Vagina (tissue), 2 donors: ENCODE measurements around the gene SEC24C. TPM values are rescaled to one million over a fixed set of nuclear protein-coding genes. Genes with fewer than 3 reads are reported as not detected.
"Not testable (repeated sequence)": the region's sequence is repeated elsewhere in the genome, so short reads cannot be mapped to it uniquely, and the experiment has no call there.

Experiments
- DNase-seq, 2 donors: peaks; one replicate each; pipeline ENCODE4 v3.0.0-alpha.2; 2017; ENCODE audit errors: extremely low spot score in 2 of 2
- H3K27ac ChIP-seq: fragments of 200-600 bp; sonication (generic); one replicate; pipeline ENCODE4 v1.5.1; 2019
- H3K27me3 ChIP-seq: fragments of 200-600 bp; sonication (generic); one replicate; pipeline ENCODE4 v1.5.1; 2019
- H3K36me3 ChIP-seq, 2 donors: fragments of 200-600 bp; sonication (generic); one replicate each; pipeline ENCODE4 v1.5.1; 2017 to 2019
- H3K4me1 ChIP-seq: fragments of 200-600 bp; sonication (generic); one replicate; pipeline ENCODE4 v1.5.1; 2019
- H3K4me3 ChIP-seq, 2 donors: fragments of 200-600 bp; sonication (generic); 1 replicate in 1 of 2; 2 replicates in 1 of 2; pipeline ENCODE4 v1.5.1; 2016 to 2019
- H3K9me3 ChIP-seq: fragments of 200-600 bp; sonication (generic); one replicate; pipeline ENCODE4 v1.5.1; 2019
- POLR2A ChIP-seq, 2 donors: fragments of 450-650 bp; IDR thresholded peaks; one replicate each; pipeline ENCODE4 v1.6.1; 2017; ENCODE audit warnings: antibody characterized with exemption in 2 of 2, mild to moderate bottlenecking in 2 of 2, moderate library complexity in 2 of 2
- POLR2AphosphoS5 ChIP-seq, 2 donors: sonication (generic); formaldehyde crosslinking; IDR thresholded peaks; one replicate each; pipeline ENCODE4 v1.9.0; 2017; ENCODE audit warnings: antibody characterized with exemption in 2 of 2, mild to moderate bottlenecking in 2 of 2, low read depth in 1 of 2; ENCODE audit not compliant: insufficient read depth in 1 of 2
- intact Hi-C: fragments of 100-400 bp; cut with DNase I; formaldehyde crosslinking; loops from one replicate; pipeline ENCODE4 v1.15.1; 2023
- total RNA-seq: library from RNA; depleted of rRNA; stranded (reverse); fragments of >200 nt; gene quantifications from one replicate; pipeline ENCODE4 v1.2.3, GENCODE V29; 2016
- TF ChIP-seq, protein P1 (sequence below), 3 experiments: fragments of 450-650 bp in 2 of 3; fragments of 200-600 bp in 1 of 3; sonication (generic) in 1 of 3; IDR thresholded peaks; one replicate each; pipeline ENCODE4 v1.5.1; 2017 to 2019; ENCODE audit warnings: antibody characterized with exemption in 3 of 3, mild to moderate bottlenecking in 2 of 3, moderate library complexity in 2 of 3

SEC24C gene, protein sequence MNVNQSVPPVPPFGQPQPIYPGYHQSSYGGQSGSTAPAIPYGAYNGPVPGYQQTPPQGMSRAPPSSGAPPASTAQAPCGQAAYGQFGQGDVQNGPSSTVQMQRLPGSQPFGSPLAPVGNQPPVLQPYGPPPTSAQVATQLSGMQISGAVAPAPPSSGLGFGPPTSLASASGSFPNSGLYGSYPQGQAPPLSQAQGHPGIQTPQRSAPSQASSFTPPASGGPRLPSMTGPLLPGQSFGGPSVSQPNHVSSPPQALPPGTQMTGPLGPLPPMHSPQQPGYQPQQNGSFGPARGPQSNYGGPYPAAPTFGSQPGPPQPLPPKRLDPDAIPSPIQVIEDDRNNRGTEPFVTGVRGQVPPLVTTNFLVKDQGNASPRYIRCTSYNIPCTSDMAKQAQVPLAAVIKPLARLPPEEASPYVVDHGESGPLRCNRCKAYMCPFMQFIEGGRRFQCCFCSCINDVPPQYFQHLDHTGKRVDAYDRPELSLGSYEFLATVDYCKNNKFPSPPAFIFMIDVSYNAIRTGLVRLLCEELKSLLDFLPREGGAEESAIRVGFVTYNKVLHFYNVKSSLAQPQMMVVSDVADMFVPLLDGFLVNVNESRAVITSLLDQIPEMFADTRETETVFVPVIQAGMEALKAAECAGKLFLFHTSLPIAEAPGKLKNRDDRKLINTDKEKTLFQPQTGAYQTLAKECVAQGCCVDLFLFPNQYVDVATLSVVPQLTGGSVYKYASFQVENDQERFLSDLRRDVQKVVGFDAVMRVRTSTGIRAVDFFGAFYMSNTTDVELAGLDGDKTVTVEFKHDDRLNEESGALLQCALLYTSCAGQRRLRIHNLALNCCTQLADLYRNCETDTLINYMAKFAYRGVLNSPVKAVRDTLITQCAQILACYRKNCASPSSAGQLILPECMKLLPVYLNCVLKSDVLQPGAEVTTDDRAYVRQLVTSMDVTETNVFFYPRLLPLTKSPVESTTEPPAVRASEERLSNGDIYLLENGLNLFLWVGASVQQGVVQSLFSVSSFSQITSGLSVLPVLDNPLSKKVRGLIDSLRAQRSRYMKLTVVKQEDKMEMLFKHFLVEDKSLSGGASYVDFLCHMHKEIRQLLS
- 47.9 TPM for total RNA-seq

DNA sequence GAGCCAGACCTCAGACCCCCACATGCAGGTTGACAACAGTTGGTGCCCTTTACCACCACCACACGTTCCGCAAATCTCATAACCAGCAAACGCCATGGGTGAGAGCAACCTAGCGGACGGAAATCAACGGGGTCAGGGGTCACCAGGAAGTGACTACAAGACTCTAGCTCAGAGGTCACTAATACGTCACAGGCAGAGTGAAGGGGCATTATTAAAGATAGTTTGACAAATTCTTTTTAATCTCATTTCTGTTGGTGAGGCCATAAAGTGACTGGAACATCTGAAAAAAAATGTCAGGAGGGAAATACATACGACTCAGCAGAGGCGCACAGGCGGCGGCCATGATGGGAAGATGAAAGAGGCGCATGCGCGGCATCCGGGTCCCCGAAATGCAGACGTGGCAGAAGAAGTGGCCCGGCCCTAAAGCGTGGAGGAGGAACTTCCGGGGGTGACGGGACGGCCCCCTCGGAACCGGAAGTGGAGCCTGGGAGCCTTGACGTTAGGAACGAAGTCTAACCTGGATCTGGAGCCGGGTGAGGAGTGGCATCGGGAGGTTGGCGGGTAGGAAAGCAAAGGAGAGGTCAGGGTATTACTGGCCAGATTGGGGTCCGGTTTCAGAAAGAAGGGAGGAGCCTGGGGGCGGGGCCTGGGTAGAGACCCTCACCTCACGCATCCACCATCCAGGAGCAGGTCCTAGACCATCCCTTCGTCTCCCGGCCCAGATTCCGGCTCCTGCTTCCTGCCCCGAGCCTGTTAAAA lies at the start of gene SEC24C:
Gene SEC24C (plus strand): TSS at position 468 of the 759 bp plus-strand sequence. CDS start 2,461 bp downstream, outside the sequence.
- peak within 1 kb of the TSS; percentile 86 for H3K27ac ChIP-seq
- peak in 1 of 2 donors; percentile 97 for DNase-seq
- peaks cover 0 to 23% of the 10 kb centered on the region in 2 donors for H3K36me3 ChIP-seq
- intact Hi-C loops: no loop called here
- peak in 1 of 2 donors; percentile 55 for TF ChIP-seq POLR2A (IDR thresholded peaks at IDR 0.05)
- TF ChIP-seq POLR2AphosphoS5 (IDR thresholded peaks at IDR 0.05; ENCODE audit: insufficient read depth in 1 of 2, low read depth in 1 of 2): peak; percentile 97 to 100
- TF ChIP-seq, protein P1, sequence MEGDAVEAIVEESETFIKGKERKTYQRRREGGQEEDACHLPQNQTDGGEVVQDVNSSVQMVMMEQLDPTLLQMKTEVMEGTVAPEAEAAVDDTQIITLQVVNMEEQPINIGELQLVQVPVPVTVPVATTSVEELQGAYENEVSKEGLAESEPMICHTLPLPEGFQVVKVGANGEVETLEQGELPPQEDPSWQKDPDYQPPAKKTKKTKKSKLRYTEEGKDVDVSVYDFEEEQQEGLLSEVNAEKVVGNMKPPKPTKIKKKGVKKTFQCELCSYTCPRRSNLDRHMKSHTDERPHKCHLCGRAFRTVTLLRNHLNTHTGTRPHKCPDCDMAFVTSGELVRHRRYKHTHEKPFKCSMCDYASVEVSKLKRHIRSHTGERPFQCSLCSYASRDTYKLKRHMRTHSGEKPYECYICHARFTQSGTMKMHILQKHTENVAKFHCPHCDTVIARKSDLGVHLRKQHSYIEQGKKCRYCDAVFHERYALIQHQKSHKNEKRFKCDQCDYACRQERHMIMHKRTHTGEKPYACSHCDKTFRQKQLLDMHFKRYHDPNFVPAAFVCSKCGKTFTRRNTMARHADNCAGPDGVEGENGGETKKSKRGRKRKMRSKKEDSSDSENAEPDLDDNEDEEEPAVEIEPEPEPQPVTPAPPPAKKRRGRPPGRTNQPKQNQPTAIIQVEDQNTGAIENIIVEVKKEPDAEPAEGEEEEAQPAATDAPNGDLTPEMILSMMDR (IDR thresholded peaks at IDR 0.05): no peak
- H3K4me1 ChIP-seq: peaks cover 49% of the 10 kb centered on the region
- H3K4me3 ChIP-seq: peak within 1 kb of the TSS; percentile 88 to 90
- H3K9me3 ChIP-seq: no peaks in the 10 kb centered on the region
- no peaks in the 10 kb centered on the region for H3K27me3 ChIP-seq

DNA sequence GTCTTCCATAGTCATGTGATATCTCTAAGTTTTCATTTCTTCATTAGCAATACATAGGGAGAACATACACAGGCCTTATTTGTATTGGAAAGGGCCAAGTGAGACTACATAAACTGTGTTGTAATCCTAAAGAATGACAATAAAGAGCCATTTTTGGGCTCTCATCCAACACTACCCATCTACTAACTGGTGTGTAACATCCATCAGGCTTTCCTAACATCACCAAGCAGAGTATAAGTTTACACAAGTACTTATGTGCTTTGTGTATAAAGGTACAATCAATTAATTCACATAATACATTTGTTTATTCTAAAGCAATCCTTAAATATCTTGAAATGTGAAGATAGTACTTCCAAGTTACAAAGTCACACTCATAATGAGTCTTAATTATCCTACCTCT lies 48.9 kb upstream of the SEC24C start:
- DNase-seq, intact Hi-C loops, H3K36me3 ChIP-seq, H3K27ac ChIP-seq, H3K9me3 ChIP-seq, H3K27me3 ChIP-seq, H3K4me1 ChIP-seq, H3K4me3 ChIP-seq: not testable (repeated sequence)

DNA sequence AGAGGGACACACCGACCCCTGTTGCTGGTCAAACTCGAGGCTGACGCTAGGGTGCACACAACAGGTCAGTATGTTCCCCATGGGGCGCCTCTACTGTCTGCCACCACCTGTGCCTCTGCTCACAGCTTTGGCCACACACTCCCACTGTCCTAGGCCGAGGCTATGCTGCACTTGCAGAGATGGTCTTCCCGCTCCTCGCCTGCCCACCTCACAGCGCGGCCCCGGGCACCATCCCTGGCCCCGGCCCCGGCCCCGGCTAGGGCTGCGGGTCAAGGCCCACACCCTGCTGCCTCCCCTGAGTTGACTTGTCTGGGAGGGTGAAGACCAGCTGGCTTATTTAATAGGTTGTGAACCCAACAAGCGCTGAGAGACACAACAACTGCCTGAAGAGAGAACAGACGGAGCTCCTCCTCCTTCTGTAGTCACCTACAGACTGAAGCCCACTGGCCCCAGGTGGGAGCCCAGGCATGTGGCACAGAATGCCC lies 46.5 kb upstream of the SEC24C start, which contains the start of gene AGAP5:
Gene AGAP5 (minus strand): TSS at position 435 of the 485 bp plus-strand sequence. CDS start 354 bp downstream, at position 81.
- H3K27me3 ChIP-seq, H3K9me3 ChIP-seq, H3K4me1 ChIP-seq, H3K4me3 ChIP-seq, H3K36me3 ChIP-seq, H3K27ac ChIP-seq, intact Hi-C loops, DNase-seq: not testable (repeated sequence)

DNA sequence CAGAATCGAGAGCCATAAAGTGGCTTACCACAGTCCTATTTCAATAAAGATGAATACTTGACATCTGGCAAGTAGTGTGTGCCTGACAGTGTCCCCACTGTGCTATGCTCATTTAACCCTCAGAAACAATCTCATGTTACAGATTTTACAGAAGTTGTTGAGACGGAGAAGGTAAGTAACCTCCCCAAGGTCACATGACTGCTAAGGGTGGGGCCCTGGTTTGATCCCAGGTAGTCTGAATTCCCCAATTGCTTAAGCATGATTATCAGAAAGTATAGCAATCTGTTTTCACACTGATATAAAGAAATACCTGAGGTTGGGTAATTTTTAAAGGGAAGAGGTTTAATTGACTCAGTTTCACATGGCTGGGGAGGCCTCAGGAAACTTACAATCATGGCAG lies 45.4 kb upstream of the SEC24C start:
- H3K27me3 ChIP-seq, H3K4me1 ChIP-seq: not testable (repeated sequence)

DNA sequence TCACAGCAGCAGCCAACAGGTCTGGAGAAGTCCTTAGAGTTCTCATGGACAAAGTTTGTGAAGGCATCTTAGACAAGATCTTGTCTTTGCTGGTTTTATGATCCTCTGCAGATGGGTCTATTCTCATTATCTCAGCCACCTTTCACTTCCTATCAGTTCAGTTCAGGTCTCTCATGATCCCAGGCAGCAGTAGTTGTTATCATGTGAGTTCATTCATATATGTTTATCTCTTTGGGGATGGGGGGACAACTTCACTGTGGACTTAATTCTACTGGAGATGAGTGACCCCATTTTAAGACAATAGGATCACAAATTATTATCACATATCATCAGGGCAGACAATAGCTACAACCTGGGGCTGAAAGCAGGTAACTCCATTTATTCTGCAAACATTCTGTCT lies 40.2 kb upstream of the SEC24C start:
- intact Hi-C loops, H3K9me3 ChIP-seq, H3K4me1 ChIP-seq: not testable (repeated sequence)

More for the DNA sequence above, 45.4 kb upstream of the SEC24C start:
- H3K36me3 ChIP-seq, H3K27ac ChIP-seq, H3K9me3 ChIP-seq, H3K4me3 ChIP-seq, DNase-seq, intact Hi-C loops: not testable (repeated sequence)

DNA sequence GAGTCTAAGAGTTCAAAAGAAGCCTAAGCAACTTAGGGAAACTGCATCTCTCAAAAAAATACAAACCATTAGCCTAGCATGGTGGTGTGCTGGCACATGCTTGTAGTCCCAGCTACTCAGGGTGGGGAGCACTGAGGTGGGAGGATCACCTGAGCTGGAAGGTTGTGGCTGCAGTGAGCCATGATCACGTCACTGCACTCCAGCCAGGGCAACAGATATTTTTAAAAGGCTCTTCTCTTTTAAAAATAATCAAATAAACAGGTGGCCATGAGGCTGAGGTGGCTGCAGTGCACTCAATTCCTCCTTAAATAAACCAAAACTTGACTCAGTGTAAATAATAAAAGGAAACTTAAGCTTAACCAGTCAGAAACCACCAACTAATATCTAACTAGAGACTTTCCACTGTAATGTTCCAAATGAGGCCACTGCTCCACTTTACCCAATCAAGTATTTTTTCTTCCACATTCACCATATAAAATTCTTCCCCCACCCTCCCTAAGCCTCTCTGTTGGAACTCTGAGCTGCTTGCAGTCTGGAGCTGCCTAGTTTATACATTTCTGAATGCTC lies 38.6 kb upstream of the SEC24C start:
- DNase-seq, H3K27ac ChIP-seq, H3K27me3 ChIP-seq, H3K9me3 ChIP-seq, H3K4me3 ChIP-seq, H3K36me3 ChIP-seq, intact Hi-C loops, H3K4me1 ChIP-seq: not testable (repeated sequence)

More for the DNA sequence above, 40.2 kb upstream of the SEC24C start:
- not testable (repeated sequence) for DNase-seq, H3K36me3 ChIP-seq, H3K4me3 ChIP-seq, H3K27me3 ChIP-seq, H3K27ac ChIP-seq

DNA sequence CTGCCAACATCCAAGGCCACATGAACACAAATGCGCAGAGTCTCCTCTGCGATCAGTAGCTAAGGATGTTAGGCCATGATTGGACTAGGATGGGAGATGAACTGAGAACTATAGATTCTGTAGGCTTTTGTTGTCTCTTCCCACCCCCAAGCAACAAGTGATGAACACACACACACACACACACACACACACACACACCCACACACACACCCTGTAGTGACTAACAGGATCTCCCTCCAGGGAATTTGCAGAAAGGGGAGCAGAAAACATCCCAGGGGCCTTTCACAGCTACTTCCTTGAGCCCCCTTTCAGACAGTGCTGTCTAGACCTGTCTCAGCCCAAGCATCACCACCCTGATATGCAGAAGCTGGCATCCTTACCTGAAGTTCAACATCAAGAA lies 37.7 kb upstream of the SEC24C start:
- H3K9me3 ChIP-seq, H3K27me3 ChIP-seq, H3K27ac ChIP-seq, DNase-seq, intact Hi-C loops, H3K4me1 ChIP-seq, H3K36me3 ChIP-seq, H3K4me3 ChIP-seq: not testable (repeated sequence)

DNA sequence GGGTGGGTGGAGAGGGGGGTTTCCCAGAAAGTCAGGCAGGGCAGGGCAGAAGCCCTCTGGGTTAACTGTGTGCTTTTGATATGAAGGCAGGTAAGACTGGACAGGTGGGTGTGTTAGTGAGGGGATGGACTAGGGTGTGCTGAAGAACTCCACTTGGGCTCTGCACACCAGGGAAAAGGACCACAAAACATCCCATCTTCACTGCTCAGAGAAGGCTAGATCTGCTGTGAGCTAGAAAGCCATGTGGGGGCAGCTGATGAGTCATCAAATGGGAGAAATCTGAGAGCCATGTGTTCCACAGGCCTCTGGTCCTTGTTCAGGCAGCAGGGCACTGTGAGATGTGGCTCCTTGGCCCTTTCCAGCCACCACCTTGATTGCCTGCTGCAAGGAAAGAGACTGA lies 36.5 kb upstream of the SEC24C start:
- H3K36me3 ChIP-seq, intact Hi-C loops, H3K4me3 ChIP-seq, H3K4me1 ChIP-seq, DNase-seq, H3K27ac ChIP-seq, H3K27me3 ChIP-seq, H3K9me3 ChIP-seq: not testable (repeated sequence)

DNA sequence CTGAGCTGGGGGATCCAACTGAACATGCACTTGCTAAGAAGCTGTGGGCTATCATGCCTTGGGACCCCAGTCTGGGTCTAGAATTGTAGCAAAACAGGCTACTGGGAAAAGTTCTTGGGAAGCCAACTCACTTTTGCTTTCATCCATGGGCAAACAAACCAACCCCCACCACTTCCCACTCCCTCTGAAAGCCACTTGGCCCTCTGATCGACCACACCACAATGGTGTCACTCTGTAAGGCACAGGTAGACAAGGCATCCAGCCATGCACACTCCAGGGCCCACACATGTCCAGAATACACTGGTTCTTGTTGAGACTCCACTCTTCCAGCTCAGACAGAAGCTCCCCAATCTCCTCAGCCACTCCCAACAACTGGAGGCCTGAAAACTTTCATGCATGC lies 36.0 kb upstream of the SEC24C start:
- H3K36me3 ChIP-seq, H3K4me1 ChIP-seq, DNase-seq, H3K4me3 ChIP-seq, H3K27ac ChIP-seq, intact Hi-C loops, H3K27me3 ChIP-seq, H3K9me3 ChIP-seq: not testable (repeated sequence)

DNA sequence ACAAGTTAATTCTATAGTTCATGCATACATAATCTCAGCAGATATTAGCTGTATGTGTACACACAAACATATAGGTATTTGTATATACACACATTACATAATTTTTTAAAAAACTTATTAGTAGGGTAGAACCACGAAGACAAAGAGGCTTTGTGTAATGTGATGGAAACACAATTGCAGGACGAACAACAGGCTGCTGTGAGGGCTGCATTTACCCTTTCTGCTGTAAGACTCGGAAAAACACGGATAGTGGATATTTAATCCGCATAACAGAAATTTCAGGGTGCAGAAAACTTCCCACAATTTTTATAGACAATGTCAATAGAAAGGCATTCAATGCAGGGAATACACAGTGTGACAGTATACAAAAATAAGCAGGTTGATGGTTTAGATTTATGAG lies 32.5 kb upstream of the SEC24C start:
- H3K4me1 ChIP-seq, H3K27ac ChIP-seq, H3K27me3 ChIP-seq, H3K4me3 ChIP-seq, DNase-seq, intact Hi-C loops, H3K9me3 ChIP-seq: not testable (repeated sequence)
- H3K36me3 ChIP-seq: peaks cover 0 to 13% of the 10 kb centered on the region in 2 donors
